WI38 (cell line): ENCODE measurements around the gene KIAA0825.

ENCODE experiments used
- H3K4me3 ChIP-seq: 2 replicates; pipeline ENCODE4 v1.5.1; 2011; ENCODE audit warnings: low read depth, mild to moderate bottlenecking, control low read depth, low read length
- CTCF ChIP-seq: IDR thresholded peaks from 2 replicates; pipeline ENCODE4 v1.5.1; 2012; ENCODE audit warnings: low read depth, mild to moderate bottlenecking, control low read depth, low read length

KIAA0825 gene

DNA sequence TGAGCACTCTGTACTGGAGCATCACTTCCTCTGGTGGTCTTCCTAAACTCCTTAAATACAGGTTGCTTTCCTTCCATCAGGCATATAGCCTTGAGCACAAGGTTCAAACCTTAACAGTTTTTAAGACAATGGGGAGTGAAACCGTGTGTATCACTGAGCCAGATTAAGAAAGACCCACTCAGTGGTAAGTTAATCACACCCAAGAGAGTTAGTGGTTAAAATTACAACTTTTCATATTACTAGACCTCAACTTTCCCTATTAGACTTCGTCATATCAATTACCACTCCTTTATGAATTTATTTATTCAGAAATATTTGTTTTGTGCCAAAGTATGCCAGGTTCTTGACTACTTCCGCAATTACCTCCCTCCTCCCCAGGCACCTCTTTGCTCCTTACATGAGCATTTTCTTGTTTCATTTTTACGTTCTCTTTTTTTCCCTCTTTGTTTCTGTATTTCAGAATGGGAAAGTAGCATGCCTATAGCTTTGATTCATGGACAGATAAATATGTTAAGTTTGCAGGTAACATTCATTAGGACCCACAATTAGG is 351.0 kb downstream of the KIAA0825 start:
- TF ChIP-seq CTCF: no peak
- H3K4me3 ChIP-seq: no peak overlapping the region

DNA sequence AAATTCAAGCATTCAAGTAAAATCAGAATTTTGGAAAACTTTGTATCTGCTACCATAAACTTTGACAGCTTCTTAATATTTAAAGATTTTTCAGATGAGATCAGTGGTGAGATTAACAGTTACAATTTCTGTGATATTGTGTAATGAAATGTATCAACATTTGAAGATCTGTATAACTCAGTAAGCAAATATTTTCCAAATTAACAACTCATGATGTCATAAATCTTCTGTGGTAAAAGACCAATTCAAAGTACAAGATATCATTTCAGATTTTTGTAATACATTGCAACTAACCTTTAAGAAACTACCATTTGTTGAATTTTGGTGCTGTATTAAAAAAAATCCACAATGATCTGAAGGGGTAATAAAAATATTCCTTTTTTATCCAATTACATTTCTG is 352.2 kb downstream of the KIAA0825 start:
- no peak for TF ChIP-seq CTCF

DNA sequence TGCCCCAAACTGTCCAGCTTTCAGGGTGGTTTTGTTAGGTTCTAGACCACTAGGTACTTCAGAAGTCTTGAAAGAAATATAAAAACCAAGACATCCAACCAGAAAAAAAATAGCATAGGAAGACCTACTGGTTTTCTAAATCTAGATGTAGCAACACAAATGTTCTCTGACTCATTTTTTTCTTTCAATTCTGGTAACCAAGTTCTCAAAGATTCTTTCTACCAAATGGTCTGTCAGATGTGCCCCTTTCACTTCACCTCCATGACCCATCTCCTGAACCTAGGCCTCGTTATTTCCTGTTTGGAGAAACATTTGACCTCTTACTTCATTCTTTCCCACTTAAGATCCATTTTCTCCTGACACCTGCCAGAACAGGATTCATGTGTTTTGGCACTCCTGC is 355.3 kb downstream of the KIAA0825 start:
- no peak overlapping the region for H3K4me3 ChIP-seq
- TF ChIP-seq CTCF: no peak

More for the DNA sequence above, 352.2 kb downstream of the KIAA0825 start:
- H3K4me3 ChIP-seq: no peak overlapping the region

DNA sequence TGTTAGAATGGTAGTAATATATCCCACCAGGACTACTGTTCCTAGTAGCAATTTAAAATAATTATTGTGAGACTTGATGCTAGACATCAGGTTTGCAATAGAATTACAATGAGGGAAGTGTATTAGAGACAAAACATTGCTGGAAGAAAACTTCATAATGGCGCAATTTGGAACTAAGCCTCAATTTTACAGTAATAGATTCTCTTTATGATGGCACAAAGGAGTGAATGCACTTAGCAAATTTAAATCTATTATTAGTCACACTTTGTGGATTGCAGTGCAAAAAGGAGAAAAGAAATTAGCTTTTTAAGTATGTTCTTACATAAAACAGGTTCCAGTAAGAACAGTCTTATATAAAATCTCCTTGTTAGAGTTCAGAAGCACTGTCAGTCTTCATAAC is 358.3 kb downstream of the KIAA0825 start:
- H3K4me3 ChIP-seq: no peak overlapping the region
- no peak for TF ChIP-seq CTCF

GRCh38 chr5:94254214-94254613 is 364.2 kb downstream of the KIAA0825 start:
- H3K4me3 ChIP-seq: no peak overlapping the region
- TF ChIP-seq CTCF: no peak

DNA sequence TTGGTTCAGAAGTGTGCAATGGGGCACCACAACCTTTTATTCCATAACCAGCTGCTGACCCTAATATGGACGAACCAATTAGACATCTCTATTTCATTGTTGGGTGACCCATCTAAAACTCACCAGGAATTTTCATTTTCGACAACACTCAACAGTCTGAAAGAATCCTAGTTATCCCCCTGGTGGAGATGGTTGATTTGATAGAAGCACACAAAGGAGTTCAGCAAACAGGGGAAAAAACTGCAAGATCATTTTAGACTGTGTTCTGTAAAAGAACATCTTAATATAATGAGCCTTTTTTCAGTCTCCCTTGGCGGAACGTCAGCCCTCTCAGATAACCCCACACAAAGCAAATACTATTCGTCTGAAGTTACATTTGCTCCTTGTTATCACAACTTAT is 367.4 kb downstream of the KIAA0825 start:
- TF ChIP-seq CTCF: no peak
- no peak overlapping the region for H3K4me3 ChIP-seq

DNA sequence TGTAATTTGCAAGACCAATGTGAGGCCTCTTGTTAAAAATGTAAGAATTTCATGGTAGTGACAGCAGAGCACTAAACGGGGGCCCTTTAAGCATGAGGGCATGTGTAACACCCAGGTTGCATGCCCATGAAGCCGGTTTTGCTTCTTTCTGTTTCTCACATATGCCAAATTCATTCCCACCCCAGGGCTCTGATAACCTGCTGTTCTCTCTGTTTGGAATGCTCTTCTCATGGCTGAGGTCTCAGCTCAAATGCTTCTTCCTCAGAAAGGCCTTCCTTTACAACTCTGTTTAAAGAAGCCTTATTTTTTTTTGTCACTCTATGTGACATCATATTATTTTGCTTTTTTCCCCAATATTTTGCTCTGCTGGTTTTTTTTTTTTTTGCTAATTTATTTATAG is 369.0 kb downstream of the KIAA0825 start:
- no peak for TF ChIP-seq CTCF

More for the DNA sequence above, 369.0 kb downstream of the KIAA0825 start:
- H3K4me3 ChIP-seq: no peak overlapping the region
